Neural cell (in vitro differentiated cells): ENCODE data around the gene ABI3BP. TPM values are rescaled to one million over a fixed set of nuclear protein-coding genes. Genes with fewer than 3 reads are reported as not detected.

Source experiments
- H2AFZ ChIP-seq: fragments of 200-600, 300-800 bp; sonication (generic), shearing (Covaris generic); 2 replicates; pipeline ENCODE4 v1.6.0; 2014; ENCODE audit warnings: low read depth, mild to moderate bottlenecking, antibody characterized with exemption, low read length, moderate library complexity
- H3F3A ChIP-seq: fragments of 200-600 bp; shearing (Covaris generic); 2 replicates; pipeline ENCODE4 v1.6.1; 2016; ENCODE audit warnings: mild to moderate bottlenecking, moderate library complexity, mixed read lengths, antibody characterized with exemption, low read length; ENCODE audit not compliant: insufficient read depth, poor library complexity, severe bottlenecking
- H3K27ac ChIP-seq: fragments of 200-600, 300-800 bp; sonication (generic), shearing (Covaris generic); 2 replicates; pipeline ENCODE4 v1.5.1; 2014; ENCODE audit warnings: mild to moderate bottlenecking, low read length, moderate library complexity
- H3K27me3 ChIP-seq: fragments of 300-800, 200-600 bp; sonication (generic), shearing (Covaris generic); 2 replicates; pipeline ENCODE4 v1.6.0; 2014; ENCODE audit warnings: mild to moderate bottlenecking, low read depth, low read length, moderate library complexity; ENCODE audit not compliant: insufficient read depth
- H3K36me3 ChIP-seq: fragments of 300-800, 200-600 bp; sonication (generic), shearing (Covaris generic); 2 replicates; pipeline ENCODE4 v1.5.1; 2014; ENCODE audit warnings: mild to moderate bottlenecking, antibody characterized with exemption, low read length, moderate library complexity; ENCODE audit not compliant: insufficient read depth
- H3K4me2 ChIP-seq: fragments of 300-800, 200-600 bp; sonication (generic), shearing (Covaris generic); 2 replicates; pipeline ENCODE4 v1.6.0; 2014; ENCODE audit warnings: mild to moderate bottlenecking, low read length
- H3K4me3 ChIP-seq: fragments of 300-800, 200-600 bp; sonication (generic), shearing (Covaris generic); 2 replicates; pipeline ENCODE4 v1.5.1; 2014; ENCODE audit warnings: mild to moderate bottlenecking, low read length, moderate library complexity
- H3K79me2 ChIP-seq: fragments of 200-600 bp; shearing (Covaris generic); replicated peaks from 2 replicates; pipeline ENCODE4 v1.6.0; 2014; ENCODE audit warnings: mild to moderate bottlenecking, low read length, moderate library complexity; ENCODE audit not compliant: insufficient read depth
- H3K9ac ChIP-seq: fragments of 300-800, 200-600 bp; sonication (generic), shearing (Covaris generic); 2 replicates; pipeline ENCODE4 v1.6.1; 2016; ENCODE audit warnings: mild to moderate bottlenecking, low read length, mixed read lengths
- H3K9me2 ChIP-seq: fragments of 200-600 bp; shearing (Covaris generic); 2 replicates; pipeline ENCODE4 v1.6.1; 2016; ENCODE audit warnings: mild to moderate bottlenecking, low read length, mixed read lengths; ENCODE audit not compliant: insufficient read depth
- H3K9me3 ChIP-seq: fragments of 200-600, 300-800 bp; sonication (generic), shearing (Covaris generic); 2 replicates; pipeline ENCODE4 v1.6.1; 2016; ENCODE audit warnings: mild to moderate bottlenecking, mixed run types, low read length, moderate library complexity, mixed read lengths
- H4K20me1 ChIP-seq: fragments of 200-600 bp; shearing (Covaris generic); 2 replicates; pipeline ENCODE4 v1.6.1; 2016; ENCODE audit warnings: mild to moderate bottlenecking, mixed run types; ENCODE audit not compliant: insufficient read depth
- EP300 ChIP-seq: fragments of 450-650 bp; conservative IDR thresholded peaks from 2 replicates; pipeline ENCODE4 v1.6.1; 2014; ENCODE audit warnings: antibody characterized with exemption, mild to moderate bottlenecking, moderate library complexity; ENCODE audit not compliant: poor library complexity, severe bottlenecking
- EZH2 ChIP-seq: fragments of 200-600, 300-800 bp; shearing (Covaris generic), sonication (generic); IDR thresholded peaks from 2 replicates; pipeline ENCODE4 v1.6.1; 2014; ENCODE audit warnings: antibody characterized with exemption, low read length, borderline replicate concordance, mild to moderate bottlenecking; ENCODE audit not compliant: insufficient read depth, poor library complexity, severe bottlenecking
- MXI1 ChIP-seq: fragments of 450-650 bp; conservative IDR thresholded peaks from 2 replicates; pipeline ENCODE4 v1.6.1; 2014; ENCODE audit warnings: antibody characterized with exemption, mild to moderate bottlenecking; ENCODE audit not compliant: poor library complexity, severe bottlenecking
- POLR2AphosphoS5 ChIP-seq: IDR thresholded peaks from 2 replicates; pipeline ENCODE4 v1.6.1; 2012
- RAD21 ChIP-seq: fragments of 450-650 bp; conservative IDR thresholded peaks from 2 replicates; pipeline ENCODE4 v1.6.1; 2014; ENCODE audit warnings: antibody characterized with exemption, mild to moderate bottlenecking, moderate library complexity
- SMC3 ChIP-seq: fragments of 450-650 bp; conservative IDR thresholded peaks from 2 replicates; pipeline ENCODE4 v1.6.1; 2014; ENCODE audit warnings: antibody characterized with exemption, mild to moderate bottlenecking, moderate library complexity; ENCODE audit not compliant: poor library complexity
- TAF1 ChIP-seq: IDR thresholded peaks from 2 replicates; pipeline ENCODE4 v1.6.1; 2012; ENCODE audit warnings: low read depth
- polyA plus RNA-seq: library from polyadenylated mRNA; depleted of rRNA; stranded (reverse); fragments of >200 nt; gene quantifications from 2 replicates; pipeline ENCODE4 v1.2.3, GENCODE V29; 2014
- TF ChIP-seq, protein P1 (sequence below): IDR thresholded peaks from 2 replicates; pipeline ENCODE4 v1.6.1; 2012; ENCODE audit warnings: borderline replicate concordance
- TF ChIP-seq, protein P2 (sequence below): fragments of 450-650 bp; IDR thresholded peaks from 2 replicates; pipeline ENCODE4 v1.5.1; 2014; ENCODE audit warnings: antibody characterized with exemption, mild to moderate bottlenecking, moderate library complexity; ENCODE audit not compliant: poor library complexity, severe bottlenecking

ABI3BP gene
- polyA plus RNA-seq, 1 donor from 2014 or later, result not detected

GRCh38 chr3:100766069-100766468 is 227.2 kb downstream of the ABI3BP start:
- no peaks in the 10 kb centered on the region for H3K9me2 ChIP-seq

GRCh38 chr3:100765437-100765975 is 227.7 kb downstream of the ABI3BP start:
- no peaks in the 10 kb centered on the region for H3K27me3 ChIP-seq
- H3F3A ChIP-seq, result no peaks in the 10 kb centered on the region
- H4K20me1 ChIP-seq, result no peaks in the 10 kb centered on the region
- TF ChIP-seq POLR2AphosphoS5 (no peak), RAD21 (no peak), TAF1 (no peak), MXI1 (no peak), SMC3 (no peak), EZH2 (no peak), EP300 (no peak)
- TF ChIP-seq, protein P1, sequence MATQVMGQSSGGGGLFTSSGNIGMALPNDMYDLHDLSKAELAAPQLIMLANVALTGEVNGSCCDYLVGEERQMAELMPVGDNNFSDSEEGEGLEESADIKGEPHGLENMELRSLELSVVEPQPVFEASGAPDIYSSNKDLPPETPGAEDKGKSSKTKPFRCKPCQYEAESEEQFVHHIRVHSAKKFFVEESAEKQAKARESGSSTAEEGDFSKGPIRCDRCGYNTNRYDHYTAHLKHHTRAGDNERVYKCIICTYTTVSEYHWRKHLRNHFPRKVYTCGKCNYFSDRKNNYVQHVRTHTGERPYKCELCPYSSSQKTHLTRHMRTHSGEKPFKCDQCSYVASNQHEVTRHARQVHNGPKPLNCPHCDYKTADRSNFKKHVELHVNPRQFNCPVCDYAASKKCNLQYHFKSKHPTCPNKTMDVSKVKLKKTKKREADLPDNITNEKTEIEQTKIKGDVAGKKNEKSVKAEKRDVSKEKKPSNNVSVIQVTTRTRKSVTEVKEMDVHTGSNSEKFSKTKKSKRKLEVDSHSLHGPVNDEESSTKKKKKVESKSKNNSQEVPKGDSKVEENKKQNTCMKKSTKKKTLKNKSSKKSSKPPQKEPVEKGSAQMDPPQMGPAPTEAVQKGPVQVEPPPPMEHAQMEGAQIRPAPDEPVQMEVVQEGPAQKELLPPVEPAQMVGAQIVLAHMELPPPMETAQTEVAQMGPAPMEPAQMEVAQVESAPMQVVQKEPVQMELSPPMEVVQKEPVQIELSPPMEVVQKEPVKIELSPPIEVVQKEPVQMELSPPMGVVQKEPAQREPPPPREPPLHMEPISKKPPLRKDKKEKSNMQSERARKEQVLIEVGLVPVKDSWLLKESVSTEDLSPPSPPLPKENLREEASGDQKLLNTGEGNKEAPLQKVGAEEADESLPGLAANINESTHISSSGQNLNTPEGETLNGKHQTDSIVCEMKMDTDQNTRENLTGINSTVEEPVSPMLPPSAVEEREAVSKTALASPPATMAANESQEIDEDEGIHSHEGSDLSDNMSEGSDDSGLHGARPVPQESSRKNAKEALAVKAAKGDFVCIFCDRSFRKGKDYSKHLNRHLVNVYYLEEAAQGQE, result no peak
- no peak overlapping the region for H3K9ac ChIP-seq
- H3K36me3 ChIP-seq, result no peaks in the 10 kb centered on the region
- H3K27ac ChIP-seq, result no peak overlapping the region
- no peaks in the 10 kb centered on the region for H3K9me3 ChIP-seq
- H3K79me2 ChIP-seq, result no peaks in the 10 kb centered on the region
- no peak overlapping the region for H2AFZ ChIP-seq
- no peaks in the 10 kb centered on the region for H3K9me2 ChIP-seq
- H3K4me3 ChIP-seq, result no peak overlapping the region
- no peak overlapping the region for H3K4me2 ChIP-seq

More at GRCh38 chr3:100766069-100766468, 227.2 kb downstream of the ABI3BP start:
- no peak overlapping the region for H3K4me3 ChIP-seq
- no peaks in the 10 kb centered on the region for H3K9me3 ChIP-seq
- no peaks in the 10 kb centered on the region for H4K20me1 ChIP-seq
- no peak overlapping the region for H2AFZ ChIP-seq
- TF ChIP-seq, protein P1, result no peak
- TF ChIP-seq TAF1 (no peak), POLR2AphosphoS5 (no peak), EZH2 (no peak)
- TF ChIP-seq, protein P2, sequence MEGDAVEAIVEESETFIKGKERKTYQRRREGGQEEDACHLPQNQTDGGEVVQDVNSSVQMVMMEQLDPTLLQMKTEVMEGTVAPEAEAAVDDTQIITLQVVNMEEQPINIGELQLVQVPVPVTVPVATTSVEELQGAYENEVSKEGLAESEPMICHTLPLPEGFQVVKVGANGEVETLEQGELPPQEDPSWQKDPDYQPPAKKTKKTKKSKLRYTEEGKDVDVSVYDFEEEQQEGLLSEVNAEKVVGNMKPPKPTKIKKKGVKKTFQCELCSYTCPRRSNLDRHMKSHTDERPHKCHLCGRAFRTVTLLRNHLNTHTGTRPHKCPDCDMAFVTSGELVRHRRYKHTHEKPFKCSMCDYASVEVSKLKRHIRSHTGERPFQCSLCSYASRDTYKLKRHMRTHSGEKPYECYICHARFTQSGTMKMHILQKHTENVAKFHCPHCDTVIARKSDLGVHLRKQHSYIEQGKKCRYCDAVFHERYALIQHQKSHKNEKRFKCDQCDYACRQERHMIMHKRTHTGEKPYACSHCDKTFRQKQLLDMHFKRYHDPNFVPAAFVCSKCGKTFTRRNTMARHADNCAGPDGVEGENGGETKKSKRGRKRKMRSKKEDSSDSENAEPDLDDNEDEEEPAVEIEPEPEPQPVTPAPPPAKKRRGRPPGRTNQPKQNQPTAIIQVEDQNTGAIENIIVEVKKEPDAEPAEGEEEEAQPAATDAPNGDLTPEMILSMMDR, result no peak
- no peaks in the 10 kb centered on the region for H3K27me3 ChIP-seq
- H3K9ac ChIP-seq, result no peak overlapping the region
- no peak overlapping the region for H3K27ac ChIP-seq
- no peak overlapping the region for H3K4me2 ChIP-seq
- H3K79me2 ChIP-seq, result no peaks in the 10 kb centered on the region
- H3K36me3 ChIP-seq, result no peaks in the 10 kb centered on the region
- no peaks in the 10 kb centered on the region for H3F3A ChIP-seq
